GM19043 (cell line): ENCODE data around the gene CALCB.

ENCODE experiments used
- ATAC-seq: cut with Tn5 transposase; IDR thresholded peaks from one replicate; pipeline ENCODE4 v1.9.1; 2021; ENCODE audit warnings: low read depth; ENCODE audit not compliant: unreplicated experiment

CALCB gene

DNA sequence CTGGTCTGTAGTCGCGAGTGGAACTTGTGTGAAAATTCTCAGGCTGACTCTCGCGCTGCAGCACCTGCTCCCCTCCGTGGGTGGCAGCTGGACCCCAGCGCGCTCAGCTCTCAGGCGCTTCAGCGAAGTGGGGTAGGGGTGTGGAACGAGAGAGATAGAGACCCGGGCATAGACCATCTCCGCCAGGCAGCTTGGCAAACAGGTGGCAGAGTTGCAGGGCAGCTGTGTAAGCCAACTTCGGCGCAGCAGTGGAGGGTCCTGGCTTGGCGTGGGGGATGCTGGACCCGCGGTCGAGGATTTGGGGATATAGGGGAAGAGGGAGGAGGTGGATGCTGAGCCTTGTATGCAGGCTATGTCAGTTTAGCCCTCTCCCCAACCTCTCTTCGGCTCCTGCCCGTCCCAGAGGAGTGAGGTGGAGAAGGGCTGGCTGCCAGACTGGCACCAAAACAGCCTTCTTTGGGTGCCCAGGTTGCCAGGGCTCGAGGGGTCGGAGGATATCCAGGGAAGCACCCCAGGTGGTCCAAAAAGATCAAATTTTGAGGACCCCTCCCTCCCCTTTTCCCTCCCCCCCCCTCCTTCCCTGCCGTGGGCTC lies 746 bp upstream of the CALCB start:
- ATAC-seq = no peak

DNA sequence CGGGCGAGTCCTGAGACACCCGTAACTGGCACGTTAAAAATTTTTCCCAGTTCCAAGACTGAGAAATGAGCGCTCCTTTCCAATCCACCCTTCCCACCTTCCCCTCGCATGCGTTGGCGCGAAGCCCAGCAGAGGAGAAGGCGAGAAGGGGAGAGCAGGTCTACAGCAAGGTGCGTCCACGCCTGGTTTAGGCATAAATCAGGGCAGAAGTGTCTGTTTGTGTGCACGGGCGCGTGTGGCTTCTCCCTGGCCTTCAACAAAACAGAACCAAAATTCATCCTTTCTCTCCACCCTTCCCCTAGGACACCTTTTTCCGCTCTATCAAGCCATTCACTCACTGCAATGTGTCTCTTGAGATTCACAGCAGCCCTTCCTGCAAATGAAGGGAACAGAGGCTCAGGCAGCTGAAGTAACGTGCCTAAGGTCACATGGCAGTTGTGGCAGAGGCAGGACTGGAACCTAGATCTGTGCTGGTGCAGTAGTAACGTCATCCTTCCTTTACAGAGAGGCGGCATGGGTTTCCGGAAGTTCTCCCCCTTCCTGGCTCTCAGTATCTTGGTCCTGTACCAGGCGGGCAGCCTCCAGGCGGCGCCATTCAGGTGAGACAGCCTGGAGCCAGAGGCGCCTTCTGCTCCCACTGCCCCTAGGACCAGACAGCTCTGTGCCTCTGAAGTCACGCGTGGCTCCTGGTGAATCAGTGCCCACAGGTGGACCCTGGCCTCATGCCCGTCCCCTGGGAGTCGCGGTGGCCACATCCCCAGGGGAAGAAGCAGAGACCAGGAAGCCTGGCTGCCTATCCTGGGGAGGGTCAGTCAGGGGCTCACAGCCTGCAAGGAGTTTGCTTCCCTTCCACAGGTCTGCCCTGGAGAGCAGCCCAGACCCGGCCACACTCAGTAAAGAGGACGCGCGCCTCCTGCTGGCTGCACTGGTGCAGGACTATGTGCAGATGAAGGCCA lies 1.1 kb downstream of the CALCB start:
- ATAC-seq = peak; percentile 87

DNA sequence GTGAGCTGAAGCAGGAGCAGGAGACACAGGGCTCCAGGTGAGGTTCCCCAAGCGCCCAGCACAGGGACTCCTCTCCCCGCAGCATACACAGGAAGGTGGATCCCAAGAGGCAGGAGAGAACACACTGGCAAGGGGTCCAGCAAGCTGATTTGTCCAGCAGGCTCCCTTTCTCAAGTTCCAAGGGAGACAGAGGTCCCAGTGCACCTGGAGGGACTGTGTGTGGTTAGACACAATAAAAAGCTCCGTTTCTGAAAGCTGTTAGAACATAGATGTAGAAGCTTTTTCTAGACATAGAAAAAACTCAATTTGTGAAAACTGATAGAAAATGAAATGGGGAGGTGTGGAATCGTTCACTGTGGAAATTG lies 1.8 kb downstream of the CALCB start:
- no peak for ATAC-seq

DNA sequence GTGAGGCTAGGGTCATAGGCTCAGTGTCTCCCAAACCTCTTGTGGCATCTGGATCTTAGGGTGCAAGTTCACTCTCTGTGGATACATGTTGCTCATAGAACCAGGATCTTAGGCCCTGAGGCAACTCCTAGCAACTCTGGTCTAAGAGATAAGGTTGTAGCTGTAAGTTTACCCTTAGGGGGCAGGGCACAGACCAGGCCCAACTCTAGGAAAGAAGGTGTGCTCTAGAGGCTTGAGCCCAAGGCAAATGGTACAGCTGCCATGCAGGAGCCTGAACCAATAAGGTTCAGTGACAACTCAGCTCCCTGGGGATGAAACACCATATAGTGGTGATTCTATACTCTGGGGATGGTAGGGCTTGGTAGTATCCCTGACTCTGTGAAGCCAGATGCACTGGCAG lies 17.8 kb downstream of the CALCB start:
- no peak for ATAC-seq

DNA sequence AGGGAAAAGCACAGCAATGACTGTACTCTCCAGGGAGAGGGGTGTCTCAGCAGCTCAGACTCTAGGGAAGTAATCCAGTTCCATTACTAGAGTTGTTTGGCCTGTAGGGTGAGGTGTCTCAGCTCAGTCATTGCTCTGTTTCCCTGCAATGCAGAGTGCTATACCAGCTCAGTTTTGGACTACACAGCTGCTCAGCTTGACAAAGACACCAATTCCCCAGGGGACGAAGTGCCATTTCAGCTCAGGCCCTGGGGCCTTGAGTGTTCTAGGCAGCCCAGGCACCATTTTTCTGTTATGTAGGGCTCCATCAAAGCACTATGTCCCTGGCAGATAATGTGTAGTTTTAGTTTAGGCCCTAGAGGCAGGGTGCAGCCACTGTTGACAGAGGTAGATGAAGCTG lies 18.2 kb downstream of the CALCB start:
- ATAC-seq = no peak

DNA sequence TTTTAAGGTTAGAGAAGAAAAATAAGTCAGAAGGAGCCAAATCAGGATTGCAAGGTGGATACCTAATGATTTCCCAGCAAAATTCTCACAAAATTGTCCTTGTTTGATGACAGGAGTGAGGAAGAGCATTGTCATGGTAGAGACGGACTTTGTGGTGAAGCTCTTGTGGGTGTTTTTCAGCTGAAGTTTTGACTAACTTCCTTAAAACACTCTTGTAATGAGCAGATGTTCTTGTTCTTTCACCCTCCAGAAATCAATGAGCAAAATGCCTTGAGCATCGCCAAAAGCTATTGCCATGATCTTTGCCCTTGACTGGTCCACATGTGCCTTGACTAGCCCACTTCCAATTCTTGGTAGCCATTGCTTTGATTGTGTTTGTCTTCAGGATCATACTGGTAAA lies 20.0 kb downstream of the CALCB start:
- no peak for ATAC-seq

DNA sequence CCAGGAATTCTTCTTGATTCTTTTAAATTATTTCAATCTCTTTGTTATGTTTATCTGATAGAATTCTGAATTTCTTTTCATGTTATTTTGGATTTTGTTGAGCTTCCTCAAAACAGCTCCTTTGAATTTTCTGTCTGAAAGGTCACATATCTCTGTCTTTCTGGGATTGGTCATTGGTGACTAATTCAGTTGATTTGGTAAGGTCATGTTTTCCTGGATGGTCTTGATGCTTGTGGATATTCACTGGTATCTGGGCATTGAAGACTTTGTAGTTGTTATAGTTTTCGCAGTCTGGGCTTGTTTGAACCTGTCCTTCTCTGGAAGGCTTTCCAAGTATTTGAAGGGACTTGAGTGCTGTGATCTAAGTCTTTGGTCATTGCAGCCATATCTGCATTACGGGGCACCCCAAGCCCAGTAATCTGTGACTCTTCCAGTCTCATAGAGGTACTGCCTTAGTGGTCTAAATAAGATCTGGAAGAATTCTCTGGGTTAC lies 22.4 kb downstream of the CALCB start:
- ATAC-seq = no peak

DNA sequence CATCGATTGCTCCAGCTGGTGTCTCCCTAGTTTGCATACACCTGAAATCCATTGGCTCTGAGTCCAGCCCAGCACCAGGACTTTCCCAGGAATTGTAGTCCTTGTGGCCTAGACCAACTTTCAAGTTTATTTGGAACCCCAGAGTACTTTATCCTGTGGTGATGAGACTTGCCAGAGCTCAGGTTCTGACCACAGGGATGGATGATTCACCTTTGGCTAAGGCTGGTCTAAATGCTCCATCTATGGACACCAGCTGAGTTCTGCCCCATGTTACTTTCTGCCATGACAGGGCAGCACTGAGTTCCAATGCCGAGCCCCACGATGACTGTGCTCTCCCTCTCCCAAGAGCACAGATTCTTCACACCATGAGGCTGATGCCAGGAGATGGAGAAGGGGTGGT lies 24.0 kb downstream of the CALCB start:
- ATAC-seq = no peak

DNA sequence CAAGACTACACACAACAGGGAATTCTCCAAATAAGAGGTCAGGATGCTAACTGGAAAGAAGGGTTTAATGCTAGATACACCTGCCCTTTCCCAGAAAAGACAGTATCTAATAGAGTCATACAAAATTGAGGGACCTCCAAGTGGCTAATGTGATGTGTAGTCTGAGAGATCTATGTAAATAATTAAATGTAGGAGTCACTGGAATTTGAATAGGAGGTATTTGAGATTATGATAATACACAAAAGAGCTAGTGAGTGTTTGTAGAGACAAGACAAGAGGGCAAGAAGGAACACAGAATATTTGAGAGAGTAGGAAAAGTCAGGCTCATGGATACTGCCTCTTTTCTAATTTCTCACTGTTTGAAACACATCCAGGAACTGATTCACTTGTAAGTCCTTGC lies 25.9 kb downstream of the CALCB start:
- ATAC-seq = no peak

DNA sequence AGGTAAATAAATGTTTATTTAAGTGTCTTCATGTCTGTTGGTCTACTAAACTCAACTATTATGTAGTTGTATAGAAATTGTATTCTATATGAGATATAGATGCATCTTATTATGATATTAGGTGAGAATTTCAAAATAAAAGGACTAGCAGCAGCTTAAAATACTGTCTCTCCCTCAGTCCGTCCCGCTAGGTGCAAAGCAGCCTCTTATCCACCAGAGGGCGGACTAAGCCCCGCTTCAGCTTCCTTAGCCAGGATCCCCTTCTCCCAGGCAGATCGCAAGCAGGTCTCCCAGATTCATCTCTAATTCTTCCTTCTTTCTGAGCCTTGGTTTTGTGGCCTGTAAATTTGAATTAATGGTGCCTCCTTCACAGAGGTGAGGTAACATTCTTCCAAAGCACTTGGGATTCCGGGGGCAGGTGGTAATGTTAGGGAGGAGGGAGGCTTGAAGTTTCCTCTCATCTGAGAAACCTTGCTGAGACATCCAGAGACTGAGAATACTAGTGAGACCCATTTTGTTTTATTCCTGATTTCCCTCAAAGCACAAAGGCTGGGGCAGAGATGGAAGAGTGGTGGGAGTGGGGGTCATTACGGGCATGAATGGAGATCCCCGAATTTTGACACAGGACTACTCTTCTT lies 27.8 kb downstream of the CALCB start:
- peak; percentile 87 for ATAC-seq

DNA sequence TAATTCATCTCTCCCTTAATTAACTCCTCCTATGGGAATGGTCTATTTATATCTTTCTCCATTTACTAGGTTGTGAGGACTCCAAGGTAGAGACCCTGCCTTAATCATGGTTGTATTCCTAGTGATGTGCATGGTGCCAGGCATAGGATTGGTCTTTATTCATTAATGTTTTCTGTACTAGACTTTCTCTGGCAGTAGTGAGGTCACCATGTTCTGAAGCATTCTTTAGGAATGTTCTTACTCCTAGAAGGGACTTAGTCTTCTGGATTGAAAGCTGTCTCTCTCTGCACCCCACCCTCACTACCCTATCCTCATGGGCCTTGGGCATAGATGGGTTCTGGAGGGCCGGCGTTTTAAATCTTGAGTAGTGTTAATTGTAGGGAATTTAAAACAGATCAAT lies 30.8 kb downstream of the CALCB start:
- ATAC-seq = no peak

DNA sequence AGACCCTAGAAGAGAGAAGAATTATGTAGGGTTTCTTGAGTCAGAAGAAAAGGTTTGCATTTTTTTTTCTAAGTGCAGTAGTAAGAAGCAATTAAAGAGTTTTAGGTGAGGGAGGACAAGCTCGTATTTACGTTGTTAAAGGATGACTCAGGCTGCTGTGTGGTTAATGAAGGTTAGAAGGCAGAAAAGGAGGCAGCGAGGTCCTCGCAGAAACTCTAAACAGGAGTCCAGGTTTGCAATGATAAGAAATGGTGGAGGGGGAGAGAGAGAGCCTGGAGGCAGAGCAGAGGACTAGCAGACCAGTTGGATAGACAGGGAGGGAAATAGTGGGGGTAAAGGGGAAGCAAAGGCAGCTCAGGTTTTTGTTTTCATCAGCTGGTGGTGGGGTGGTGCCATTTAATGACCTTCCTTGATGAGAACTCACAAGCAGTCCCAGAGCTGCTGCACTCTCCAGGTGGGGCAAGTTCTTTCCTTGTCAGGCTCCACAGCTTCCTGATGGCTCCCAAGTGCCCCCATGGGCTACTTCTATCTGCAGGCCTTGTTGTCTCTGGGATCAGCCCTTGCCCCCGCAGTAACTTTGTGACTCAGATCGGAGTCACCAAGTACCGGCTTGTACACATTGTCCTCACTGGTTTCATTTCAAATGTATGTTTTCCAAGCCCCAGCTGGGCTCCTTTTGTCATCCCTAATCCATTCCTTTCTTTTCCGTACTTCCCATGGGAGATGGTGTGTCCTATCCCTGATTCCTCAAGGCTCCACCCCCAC lies 33.0 kb downstream of the CALCB start:
- ATAC-seq = no peak

DNA sequence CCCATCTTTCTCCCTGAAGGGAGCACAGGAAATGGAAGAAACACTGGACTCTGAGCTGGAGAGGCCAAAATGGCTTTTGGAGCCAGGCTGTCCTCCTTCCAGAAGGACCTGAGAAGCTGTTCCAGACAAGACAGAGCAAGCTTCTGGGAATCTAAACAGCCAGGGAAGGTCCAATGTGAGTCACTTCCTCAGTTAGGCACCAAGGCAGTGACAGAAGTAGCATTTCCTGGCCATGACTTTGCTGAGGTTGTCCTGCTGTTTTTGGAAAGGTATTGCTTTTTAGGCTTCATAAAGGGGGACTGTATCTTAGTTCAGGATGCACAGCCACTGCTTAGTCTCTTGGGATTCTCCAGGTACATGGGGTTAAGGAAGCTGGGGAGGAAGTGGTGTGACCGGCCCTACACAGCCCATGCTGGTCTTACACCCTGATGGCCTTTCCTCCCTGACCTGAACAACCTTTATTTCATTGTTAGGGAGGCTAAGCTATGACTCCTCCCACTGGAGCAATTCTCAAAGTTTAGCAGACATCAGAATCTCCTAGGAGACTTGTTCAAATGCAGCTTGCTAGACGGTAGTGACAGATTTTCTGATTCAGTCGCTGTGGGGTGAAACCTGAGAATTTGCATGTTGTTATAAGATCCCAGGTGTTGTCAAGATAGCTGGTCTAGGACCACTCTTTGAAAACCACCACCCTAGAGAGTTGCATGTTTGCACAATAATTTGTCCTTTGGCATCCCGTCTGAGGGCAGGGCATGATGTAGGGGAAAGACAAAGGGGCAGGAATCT lies 34.5 kb downstream of the CALCB start:
- peak; percentile 64 for ATAC-seq

DNA sequence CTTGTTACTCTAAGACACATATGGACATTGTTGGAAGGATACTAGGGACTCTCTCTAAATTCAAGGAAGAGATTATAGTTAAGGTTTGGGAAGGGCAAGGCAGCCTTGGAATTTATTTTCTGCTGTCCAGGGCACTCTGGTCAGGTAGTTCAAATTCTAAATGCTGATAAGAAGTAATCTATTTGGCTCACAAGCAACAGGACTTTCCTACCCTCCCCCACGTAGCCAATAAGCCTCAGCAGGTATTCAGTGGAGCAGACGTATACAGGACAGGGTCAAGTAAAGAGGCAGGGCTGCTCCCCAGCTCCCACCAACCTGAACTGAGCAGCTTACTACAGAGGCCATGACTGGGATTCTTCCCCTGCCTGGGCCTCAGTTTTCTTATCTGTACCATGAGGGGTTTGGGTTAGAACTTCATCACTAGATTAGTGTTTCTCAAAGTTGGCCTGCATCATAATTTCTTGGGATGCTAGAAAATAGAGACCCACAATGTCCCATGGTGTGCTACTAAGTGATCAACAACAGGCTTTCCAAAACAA lies 35.3 kb downstream of the CALCB start:
- ATAC-seq = no peak

DNA sequence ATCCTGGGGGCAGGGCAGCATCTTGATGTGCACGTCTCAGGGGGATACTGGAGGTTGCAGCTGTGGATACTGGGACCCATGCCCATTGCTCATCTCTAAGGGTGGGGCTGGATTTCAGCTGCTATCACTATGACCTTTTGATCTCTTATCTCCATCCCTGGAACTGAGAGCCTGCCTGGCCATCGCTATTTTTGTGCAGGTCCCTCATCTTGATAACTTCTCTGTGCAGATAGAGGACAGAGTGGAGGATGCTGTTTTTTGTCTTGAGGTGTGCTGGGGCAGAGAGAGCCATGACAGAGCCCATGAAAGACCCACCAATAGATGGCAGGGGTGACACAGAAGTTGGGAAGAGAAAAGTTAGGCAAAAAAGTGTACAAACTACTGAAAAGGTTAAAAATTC lies 36.2 kb downstream of the CALCB start:
- ATAC-seq = no peak

DNA sequence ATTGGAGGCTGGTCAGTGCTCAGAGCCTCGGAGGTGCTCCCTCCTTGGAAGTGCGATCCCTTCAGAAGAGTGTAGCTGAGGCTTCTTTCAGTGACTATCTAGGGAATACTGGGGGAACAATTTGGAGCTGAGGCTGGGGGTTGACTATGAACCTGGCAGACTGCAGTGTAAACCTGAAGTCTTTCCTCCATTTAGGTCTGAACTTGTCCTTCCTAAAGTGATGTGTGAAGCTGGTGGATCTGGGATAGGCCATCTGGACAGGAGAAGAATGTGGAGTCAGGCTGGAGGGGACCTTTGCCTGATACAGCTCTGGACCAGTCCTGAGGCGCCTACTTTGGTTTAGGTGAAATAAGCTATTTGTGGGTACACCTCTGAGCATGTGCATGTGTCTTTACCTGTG lies 37.8 kb downstream of the CALCB start:
- no peak for ATAC-seq

DNA sequence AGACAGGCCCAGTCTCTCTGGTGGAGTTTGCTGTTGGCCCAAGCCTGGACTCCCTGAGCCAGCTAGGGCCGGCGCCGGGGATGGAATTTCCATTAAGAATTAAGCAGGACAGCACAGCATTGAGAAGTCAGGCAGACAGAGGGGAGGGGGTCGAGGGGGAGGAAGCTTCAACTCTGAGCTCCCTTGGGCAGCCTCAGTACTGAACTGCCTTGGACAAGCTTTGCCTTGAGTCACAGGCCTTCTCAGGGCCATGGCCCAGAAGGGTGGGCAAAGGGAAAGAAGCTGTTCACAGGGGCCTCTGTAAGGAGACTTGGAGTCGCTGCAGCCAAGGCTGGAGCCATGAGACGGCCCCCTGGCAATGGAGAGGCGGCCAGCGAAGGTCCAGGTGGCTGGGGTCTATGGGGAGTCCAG lies 38.7 kb downstream of the CALCB start:
- ATAC-seq = no peak

DNA sequence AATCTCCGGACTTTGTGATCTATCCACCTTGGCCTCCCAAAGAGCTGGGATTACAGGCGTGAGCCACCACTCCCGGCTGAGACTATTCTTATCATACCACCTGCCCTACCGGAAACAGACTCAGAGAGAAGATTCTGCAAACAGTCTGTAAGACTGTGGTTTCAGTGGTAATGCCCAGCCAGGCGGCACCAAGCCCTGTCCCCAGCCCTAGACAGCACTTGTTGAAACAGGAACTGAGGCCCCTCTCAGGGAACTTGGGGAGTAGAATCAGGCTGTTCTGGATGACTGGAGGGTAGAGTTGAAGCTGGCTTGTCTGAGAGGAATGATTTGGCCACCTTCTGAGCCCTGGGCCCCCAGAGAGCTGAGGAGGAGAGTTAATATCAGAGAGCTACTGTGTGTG lies 40.0 kb downstream of the CALCB start:
- peak; percentile 92 for ATAC-seq

DNA sequence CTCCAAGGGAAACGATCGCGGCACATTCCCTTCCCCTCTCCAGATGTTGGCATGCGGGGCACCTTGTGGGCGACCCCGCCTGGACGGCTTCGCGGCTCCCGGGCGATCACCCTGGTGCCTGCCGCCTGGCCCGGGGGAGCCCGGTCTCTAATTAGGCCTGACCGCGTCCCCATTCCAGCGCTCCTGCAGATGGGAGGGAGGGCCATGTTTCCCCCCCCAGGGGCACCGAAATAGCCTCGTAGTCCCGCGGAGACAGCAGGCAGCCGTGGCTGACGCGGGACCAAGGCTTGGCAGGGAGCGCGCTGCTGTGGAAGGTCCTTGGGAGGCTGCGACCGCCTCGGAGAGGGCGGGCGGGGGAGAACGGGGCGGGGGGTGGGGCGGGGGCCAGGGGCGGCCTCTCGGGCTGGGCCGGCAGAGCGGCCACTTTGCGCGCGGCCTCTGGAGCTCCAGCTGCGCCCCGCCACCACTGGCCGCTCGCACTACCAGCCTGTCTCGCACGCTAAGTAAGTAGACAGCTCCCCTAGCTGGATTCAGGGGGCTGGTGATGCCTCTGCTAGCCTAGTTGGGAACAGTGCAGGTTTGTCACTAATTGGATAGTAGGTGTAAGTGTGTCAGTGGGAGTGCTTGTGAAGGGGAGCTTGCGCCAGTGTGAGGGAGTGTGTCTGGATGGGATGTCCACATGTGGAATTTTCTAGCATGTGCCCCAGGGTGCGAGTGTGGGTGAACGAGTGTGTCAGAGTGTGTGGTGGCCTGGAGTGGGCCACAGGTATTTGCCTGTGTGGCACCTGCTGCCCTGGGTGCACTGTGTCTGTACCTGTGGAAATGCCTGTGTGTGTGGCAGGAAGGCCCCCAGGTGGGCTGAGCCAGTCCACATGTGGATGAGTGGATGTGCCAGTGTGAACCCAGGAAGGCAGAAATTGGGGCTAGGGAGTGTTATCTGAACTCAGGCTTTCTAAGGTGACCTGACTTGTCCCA lies 41.4 kb downstream of the CALCB start, which contains the start of gene INSC:
INSC (plus strand) TSS at position 423 of the 975 bp plus-strand sequence. CDS start 34,252 bp downstream, outside the sequence.
- ATAC-seq = no peak
